NK-92 treated with Interleukin-12 subunit alpha and Interleukin-12 subunit beta, amount 100 ng/mL, for 24 hours (cell line): Measurements from ENCODE around the gene SLC22A23.

Experiments used
- DNase-seq: peaks from one replicate; lab custom pipeline; 2025; lab: John Stamatoyannopoulos, UW

Gene SLC22A23

GRCh38 chr6:3471711-3472110 is 14.9 kb upstream of the SLC22A23 start:
- DNase-seq: no peak

- no peak for DNase-seq
Observed at GRCh38 chr6:3471286-3471685, 14.4 kb upstream of the SLC22A23 start.

DNA sequence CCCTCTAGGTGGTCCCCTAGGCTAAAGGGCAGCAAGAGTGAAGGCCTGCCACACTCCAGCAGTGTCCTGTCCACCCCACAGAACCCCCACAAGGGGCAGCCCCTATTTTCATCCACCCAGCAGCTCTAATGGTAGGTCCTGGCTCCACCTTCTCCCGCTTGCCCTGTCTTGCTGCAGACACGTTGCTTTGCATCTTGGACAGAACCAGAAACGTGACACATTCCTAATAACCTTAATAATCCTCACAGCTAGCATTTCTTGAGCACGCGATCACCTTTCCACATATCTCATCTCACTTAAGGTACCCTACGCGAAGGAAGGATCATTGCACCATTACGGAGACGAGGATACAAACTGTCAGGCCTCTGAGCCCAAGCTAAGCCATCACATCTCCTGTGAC is 11.7 kb upstream of the SLC22A23 start:
- DNase-seq: no peak

DNA sequence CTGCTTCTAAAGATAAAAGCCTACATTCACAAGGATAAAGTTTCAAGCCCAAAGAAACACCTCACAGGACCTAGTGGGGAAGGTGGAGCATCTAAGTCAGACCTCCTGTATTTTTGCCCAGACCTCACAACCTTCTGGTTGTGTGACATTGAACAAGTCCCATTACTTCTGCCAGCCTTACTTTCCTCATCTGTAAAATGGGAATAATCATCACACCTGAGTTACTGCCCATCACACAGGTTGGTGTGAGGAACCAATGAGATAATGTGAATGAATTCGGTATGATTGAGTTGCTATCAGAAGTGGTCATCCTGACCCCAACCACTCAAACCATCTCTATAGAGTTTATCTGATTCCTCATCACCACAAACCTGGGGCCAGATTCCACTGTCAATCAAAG is 11.1 kb upstream of the SLC22A23 start:
- no peak for DNase-seq

GRCh38 chr6:3466488-3467219 is 9.8 kb upstream of the SLC22A23 start:
- DNase-seq: no peak

- no peak for DNase-seq
Observed at GRCh38 chr6:3460253-3460652, 3.4 kb upstream of the SLC22A23 start.

DNA sequence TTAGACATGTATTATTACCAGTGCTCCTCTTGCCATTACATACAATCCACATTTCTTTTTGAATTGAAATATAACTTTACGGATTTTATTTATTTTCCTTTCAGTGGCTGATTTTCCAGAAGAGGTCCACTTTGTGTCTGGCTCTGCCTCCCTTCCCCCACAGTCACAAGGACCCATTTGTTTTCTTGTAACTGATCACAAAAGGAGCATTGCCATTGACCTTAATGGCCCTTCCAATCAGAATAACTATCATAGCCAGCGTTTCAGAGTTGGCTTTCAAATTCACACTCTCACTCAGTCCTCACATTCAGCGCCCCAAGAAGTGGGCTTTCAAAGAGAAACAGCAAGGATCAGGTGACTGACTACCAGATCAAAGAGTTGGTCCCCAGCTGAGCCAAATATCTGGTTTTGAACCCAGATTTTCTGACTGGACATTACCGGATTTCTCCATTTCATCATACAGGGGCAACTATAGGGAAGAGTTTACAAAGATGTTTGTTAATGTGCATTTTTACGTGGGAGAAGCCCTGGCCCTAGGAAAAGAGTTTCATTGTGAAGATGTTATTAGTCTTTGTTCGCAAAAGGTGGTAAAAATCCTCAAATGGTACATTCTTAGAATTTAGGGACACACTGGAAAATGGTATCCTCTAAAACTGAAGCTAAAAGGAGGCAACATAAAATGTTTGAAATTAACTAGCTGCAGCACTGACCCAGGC is 2.0 kb upstream of the SLC22A23 start:
- DNase-seq: no peak

- no peak for DNase-seq
Observed at GRCh38 chr6:3457710-3458602, 1.1 kb upstream of the SLC22A23 start.

GRCh38 chr6:3456395-3456897 is 404 bp downstream of the SLC22A23 start:
- DNase-seq: no peak

DNA sequence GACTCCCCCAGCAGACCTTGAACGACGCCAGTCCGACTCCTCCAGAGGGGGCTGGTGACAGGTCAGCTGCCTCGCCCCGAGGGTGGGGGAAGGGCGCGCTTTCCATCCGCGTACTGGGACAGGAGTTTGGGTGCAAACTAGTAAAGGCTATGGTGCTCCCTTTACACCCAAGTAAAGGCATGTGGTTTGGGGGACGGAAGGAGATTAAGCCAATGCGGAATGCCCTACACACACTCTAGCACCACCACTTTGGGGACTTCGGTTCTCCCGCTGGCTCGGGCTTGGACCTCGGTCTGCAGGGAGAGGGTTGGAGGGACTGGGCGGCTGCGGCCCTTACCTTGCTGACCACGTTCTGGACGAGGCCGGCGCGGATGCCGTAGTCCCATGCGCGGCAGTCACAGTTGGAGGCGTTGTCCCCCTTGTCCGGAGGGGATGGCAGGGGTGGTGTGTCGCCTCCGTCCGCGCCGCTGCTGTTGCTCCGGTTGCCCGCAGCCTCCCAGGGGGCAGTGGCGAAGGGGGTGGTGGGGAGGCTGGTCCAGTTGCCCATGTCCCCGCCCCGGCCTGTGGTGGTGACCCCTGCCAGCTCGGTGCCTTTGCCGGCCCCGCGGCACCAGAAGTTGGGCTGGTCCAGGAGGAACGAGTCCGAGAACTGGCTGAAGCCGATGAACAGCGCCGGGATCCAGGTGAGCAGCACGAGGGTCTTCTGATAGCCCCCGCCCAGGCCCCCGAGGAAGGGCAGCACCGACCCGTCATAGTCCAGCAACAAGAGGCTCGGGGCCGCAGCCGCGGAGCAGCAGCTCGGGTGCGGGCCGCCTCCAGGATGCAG is 1.1 kb downstream of the SLC22A23 start:
- no peak for DNase-seq

DNA sequence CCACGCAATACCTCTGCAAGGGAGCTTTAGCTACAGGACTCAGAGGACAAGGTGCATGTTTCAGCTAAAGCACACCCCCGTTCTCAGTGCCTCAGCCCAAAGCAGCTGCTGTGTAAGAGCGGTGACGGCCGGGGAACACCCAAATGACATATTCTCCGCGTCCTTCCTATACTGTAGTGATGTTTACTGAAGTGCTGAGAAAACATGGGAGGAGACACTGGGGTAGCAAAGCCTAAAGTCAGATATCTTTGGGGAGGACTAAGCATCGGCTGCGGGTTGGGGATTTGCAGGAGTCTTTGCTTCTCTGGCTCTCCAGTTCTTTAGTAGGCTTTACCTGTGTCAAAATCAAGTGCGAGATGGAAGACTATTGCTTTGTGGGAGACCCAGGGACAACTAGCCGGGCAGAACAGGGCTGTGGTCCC is 1.7 kb downstream of the SLC22A23 start:
- DNase-seq: no peak

DNA sequence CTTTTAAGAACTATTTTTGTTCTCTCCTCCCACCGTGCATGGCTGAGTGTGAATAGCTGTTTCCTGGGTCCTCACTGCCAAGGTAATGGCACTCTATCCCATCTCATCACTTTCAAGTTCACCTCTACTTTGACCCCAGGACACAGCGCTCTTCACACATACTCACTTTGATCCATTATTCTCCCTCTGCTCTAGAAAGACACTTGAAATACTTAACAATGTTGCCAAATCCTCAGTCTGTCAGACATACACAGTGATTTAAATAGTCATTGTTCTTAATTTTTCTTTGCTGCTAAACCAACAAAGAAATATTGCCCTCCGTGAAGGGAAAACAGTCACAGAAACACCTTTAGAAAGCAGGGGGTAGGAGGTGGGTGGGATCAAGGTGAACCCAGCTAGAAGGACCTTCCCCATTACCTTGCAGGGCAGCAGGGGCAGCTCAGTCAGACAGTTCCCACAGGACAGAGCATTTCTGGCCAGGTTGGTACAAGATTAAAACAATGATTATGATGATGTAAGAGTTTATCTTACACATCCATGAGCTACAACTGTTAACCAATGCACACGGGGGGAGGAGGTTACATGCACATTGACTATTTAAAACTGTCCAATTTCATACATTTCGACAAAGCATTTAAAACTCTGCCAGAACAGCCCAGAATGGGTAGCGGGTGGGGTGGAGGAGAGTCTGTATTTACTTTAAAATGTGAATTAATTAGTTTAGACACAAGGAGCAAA is 2.4 kb downstream of the SLC22A23 start:
- DNase-seq: no peak

DNA sequence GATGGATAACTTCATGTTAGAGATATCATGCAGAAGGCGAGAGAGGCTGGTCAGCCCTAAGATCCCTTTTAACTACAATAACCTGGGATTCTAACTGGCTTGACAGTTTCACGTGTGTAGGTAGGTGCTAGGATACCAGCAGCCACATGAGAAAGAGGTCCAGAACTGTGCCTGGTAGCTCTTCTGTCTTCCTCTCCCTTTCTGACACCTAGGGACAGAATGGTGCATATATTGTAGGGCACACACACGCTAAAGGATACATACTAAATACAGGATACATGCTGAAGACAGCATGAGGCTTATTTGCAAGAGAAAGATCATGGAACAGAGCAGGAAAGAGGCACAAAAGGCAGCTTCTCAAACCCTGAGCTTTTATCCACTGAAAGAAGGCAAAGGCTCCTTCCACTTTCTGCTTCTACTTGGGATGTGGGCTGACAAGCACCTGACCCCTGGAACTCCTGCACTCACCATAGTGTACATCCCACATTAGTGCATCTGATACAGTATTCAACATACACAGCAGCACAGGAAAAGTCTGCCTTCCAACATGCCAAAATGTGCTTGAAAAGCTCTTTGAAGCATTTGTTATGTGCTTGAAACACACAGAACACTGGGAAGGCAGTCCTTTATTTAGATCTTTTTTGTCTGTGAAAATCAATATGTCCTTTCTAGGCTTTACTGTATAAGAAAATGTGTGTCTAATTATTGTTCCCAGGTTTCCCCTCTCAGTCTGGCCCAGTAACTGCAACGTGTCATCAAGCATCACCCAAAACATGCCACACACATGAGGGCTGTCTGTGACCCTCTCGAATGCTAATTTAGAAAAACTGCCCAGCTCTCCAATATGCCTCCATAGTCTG is 3.2 kb downstream of the SLC22A23 start:
- no peak for DNase-seq

DNA sequence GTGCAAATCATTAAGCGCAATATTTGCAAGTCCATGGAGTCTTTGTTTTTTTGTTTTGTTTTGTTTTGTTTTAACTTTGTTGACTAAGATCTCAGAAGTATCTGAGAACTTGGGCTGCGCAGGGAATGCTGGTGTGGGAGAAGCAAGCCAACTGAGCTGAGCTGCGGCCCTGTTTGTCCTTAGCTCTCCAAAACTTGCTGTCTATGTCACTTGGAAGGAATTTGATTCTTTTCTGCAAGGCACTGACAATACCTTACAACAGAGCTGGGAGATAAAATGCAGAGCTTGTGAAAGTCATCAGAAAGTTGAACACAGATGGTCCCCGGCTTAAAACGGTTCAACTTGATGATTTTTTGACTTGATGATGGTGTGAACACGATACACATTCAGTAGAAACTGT is 5.4 kb downstream of the SLC22A23 start:
- no peak for DNase-seq

DNA sequence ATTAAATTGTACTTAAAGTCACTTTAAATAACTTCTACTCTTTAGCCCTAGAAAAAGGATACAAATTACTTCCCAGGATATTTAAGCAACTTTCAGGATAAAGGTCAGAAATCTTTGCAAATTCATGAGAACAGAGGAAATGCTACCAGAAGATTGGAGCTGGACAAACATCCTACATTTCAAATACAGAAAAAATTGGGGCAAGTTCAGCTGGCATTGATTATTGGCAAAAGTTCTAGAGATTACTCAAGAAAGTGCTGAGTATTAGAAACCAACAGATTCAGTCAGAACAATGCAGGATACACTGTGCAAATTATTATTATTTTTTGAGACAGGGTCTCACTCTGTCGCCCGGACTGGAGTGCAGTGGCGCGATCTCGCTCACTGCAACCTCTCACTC is 6.0 kb downstream of the SLC22A23 start:
- DNase-seq: no peak

DNA sequence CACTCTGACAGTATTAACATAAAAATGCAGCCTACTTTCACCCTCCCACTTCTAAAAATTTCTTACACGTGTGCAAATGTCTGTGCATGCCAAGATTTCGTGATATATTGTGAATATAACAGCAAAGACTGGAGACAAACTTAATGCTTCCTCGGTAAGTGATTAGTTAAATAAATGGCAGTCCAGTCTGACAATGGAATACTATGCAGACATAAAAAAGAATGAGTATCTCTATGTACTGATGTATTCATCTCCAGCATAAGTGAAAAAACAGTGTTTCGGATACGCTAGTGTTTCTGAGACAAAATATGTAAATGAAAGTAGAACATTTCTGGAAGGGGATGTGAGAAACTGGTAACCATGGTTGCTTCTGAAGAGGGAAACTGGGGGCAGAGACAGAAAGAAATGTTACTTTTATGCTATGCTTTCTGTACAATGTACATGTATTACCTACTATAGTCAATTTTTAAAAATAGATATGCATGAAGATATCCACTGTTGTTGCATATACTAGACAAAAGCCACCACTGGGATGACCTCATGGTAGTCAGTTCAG is 7.0 kb downstream of the SLC22A23 start:
- no peak for DNase-seq

DNA sequence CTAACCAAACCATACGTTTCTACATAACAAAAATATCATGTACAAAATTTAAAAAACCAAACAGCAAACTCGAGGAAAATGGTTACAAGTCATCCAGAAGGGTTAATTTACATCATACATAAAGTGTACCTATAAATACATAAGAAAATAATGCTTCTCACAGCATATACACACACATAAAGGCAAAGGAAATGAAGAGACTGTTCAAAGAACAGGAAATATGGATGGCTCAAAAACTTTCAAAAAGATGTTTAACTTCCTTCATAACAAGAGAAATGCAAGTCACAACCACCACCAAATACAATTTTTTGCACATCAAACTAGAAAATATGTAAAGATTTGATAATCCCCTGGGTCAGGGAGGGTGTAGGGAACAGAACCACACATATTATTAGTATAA is 7.5 kb downstream of the SLC22A23 start:
- DNase-seq: no peak

GRCh38 chr6:3447005-3447404 is 9.8 kb downstream of the SLC22A23 start:
- DNase-seq: no peak

DNA sequence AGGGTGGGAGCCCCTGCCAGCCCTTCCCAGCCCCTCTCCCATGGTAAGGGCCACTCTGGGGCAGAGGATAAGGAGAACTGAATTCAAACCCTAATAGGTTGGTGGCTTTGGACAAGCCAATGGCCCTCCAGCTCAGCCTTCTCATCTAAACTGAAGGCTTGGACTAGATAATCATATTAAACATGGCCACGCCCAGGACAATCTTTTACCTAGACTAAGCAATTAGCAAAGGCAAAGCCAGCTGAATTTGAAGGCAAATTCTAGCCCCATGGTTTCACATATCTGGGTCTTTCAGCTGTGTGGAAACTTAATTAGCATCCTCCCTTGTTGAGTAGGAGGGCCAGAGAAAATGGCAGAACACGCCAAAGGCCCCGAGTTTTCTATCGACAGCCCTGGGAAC is 10.7 kb downstream of the SLC22A23 start:
- no peak for DNase-seq
